Measurements from ENCODE around the gene KCNMB2.
"Not testable (repeated sequence)": the region's sequence is repeated elsewhere in the genome, so short reads cannot be mapped to it uniquely, and the experiment has no call there.

GRCh38 chr3:178745861-178746655 lies 209.8 kb downstream of the KCNMB2 start:
- not testable (repeated sequence) for TF ChIP-seq CTCF (IDR thresholded peaks at IDR 0.05); POLR2A (IDR thresholded peaks at IDR 0.05); POLR2AphosphoS5 (IDR thresholded peaks at IDR 0.05); EP300 (IDR thresholded peaks at IDR 0.05; ENCODE audit: low read depth)

Data from transverse colon (tissue), 4 donors.